Sciatic nerve (tissue), 2 donors: Measurements from ENCODE around the gene CDH19. TPM values are rescaled to one million over a fixed set of nuclear protein-coding genes. Genes with fewer than 3 reads are reported as not detected.
A peak's percentile ranks its signal among the peaks of the same experiment; 100 is the strongest.

Experiments used
- ATAC-seq: fragments of 200-7000 bp; cut with Tn5 transposase; one replicate; pipeline ENCODE4 v1.9.1; 2020; ENCODE audit warnings: mild to moderate bottlenecking, moderate library complexity
- DNase-seq: peaks from one replicate; pipeline ENCODE4 v3.0.0-alpha.2; 2020; ENCODE audit warnings: low spot score
- intact Hi-C: fragments of 100-400 bp; cut with DNase I; formaldehyde crosslinking; loops from one replicate; pipeline ENCODE4 v1.14.2; 2022
- total RNA-seq: library from RNA; stranded (reverse); fragmentation: NEBNext Ultra II Directional; extraction: Animal tissue kit (Norgen Biotek cat#: 25700); gene quantifications from one replicate; pipeline ENCODE4 v1.2.1, GENCODE V29; 2021
- donor health status: DM: no; HTN: no; CAD: no.
- donor health status: DM: no; HTN: no; CAD: no.

Gene CDH19, protein sequence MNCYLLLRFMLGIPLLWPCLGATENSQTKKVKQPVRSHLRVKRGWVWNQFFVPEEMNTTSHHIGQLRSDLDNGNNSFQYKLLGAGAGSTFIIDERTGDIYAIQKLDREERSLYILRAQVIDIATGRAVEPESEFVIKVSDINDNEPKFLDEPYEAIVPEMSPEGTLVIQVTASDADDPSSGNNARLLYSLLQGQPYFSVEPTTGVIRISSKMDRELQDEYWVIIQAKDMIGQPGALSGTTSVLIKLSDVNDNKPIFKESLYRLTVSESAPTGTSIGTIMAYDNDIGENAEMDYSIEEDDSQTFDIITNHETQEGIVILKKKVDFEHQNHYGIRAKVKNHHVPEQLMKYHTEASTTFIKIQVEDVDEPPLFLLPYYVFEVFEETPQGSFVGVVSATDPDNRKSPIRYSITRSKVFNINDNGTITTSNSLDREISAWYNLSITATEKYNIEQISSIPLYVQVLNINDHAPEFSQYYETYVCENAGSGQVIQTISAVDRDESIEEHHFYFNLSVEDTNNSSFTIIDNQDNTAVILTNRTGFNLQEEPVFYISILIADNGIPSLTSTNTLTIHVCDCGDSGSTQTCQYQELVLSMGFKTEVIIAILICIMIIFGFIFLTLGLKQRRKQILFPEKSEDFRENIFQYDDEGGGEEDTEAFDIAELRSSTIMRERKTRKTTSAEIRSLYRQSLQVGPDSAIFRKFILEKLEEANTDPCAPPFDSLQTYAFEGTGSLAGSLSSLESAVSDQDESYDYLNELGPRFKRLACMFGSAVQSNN
- total RNA-seq = 160 TPM

GRCh38 chr18:66603941-66604627 is at the start of gene CDH19:
Gene CDH19 (minus strand): TSS chr18:66604090. CDS start chr18:66572204, 31,886 bp downstream.
- peak; percentile 54 for DNase-seq
- ATAC-seq = peak; percentile 97
- intact Hi-C loops = no loop called here

- intact Hi-C loops = no loop called here
- ATAC-seq (no peak), DNase-seq (no peak)
Observed at GRCh38 chr18:66647671-66648070, 43.8 kb upstream of the CDH19 start.

DNA sequence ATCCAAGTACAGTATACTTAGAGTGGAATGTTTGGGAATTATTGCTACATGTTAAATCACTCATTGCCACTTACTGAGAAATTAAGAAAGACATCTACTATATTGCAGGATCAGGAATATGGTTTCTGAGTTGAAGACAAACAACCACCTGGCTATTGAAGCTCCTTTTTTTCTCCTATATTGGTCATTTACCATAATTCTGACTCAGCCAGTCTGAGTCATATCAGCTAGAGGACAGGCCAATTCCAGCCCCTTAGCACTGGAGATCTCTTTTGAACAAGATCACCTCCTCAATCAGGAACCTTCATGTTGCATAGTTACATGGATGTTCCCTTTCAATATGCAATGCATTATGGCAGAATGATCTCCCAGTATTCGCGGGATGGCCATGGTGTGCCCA is 42.7 kb upstream of the CDH19 start:
- intact Hi-C loops = no loop called here
- no peak for DNase-seq
- no peak for ATAC-seq

- DNase-seq = no peak
- intact Hi-C loops = no loop called here
- no peak for ATAC-seq
Observed at GRCh38 chr18:66645983-66646382, 42.1 kb upstream of the CDH19 start.

- intact Hi-C loops = no loop called here
- ATAC-seq (no peak), DNase-seq (no peak)
Observed at GRCh38 chr18:66641056-66641455, 37.2 kb upstream of the CDH19 start.

DNA sequence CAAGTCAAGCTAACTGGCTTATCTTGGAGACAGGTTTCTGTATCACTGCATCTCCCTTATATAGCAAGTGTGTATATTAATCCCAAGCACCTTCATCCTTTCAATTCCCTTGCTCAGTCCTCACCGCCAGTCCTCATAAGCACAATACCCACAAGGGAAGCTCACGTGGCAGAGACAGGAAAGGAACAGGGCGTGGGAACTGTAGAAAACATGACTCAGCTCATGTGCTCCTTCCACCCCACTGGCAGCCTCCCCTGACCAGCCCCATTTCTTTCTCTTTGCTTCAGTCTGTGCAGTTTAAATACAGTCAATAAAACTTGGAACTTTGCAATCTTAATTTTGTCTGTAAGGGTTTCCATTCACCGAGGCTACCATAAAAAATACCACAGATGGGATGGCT is 36.5 kb upstream of the CDH19 start:
- ATAC-seq (peak; percentile 65), DNase-seq (no peak)
- intact Hi-C loops = no loop called here

DNA sequence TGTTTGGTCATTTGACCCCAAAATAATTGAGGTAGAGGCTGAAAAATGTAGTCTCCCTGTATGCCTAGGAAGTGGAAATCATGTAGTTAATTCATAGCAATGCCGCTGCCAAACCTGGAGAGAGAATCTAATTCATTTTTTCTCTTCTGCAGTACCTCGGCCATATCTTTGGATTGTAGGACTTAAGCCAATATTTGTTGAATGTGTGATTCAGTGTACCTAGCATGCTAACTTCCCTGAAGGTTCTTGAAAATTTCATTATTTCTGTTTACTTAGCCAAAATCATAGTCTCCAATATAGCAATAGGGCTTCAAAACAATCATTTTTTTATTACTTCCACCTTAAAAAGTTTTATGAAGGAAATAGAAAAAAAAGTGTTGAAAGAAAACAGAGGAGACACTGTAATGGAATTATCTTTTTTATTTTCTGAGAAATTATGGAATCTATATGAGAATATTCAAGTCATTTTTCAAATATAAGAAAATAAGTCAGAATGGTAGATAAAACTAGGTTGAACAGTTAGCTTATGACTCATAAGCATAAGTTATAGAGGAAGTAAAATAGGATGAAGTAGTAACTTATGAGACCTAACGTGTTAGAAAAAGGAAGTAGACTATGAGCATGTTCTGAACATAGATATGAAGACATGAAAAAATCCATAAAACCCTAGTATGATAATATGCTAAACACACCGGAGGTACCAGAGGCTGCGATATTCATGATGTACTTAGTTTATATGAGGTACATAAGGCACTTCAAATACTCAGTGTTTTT is 35.2 kb upstream of the CDH19 start:
- intact Hi-C loops = no loop called here
- DNase-seq (no peak), ATAC-seq (no peak)

DNA sequence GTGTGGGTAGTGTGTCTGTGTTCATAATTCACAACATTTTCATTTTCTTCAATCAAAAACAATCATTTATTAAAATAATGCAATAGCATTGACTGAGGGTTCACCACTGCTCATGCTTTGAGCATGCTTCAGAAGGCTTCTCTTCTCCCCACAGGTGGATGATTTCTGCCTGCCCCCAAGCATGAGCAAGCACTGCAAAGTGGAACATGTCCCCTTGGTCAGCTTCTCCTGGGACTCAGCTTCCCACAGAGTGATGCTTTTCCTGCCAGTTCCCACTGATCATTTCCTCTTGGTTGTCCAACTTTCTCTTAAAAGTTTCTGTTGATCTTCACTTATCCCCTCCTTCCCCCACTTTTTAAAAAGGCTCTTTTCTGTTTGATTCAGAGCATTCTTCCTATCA is 31.5 kb upstream of the CDH19 start:
- intact Hi-C loops = no loop called here

GRCh38 chr18:66632756-66633155 is 28.9 kb upstream of the CDH19 start:
- intact Hi-C loops = no loop called here
- DNase-seq = no peak

More for the DNA sequence above, 31.5 kb upstream of the CDH19 start:
- ATAC-seq = no peak
- DNase-seq = no peak

GRCh38 chr18:66630831-66631230 is 26.9 kb upstream of the CDH19 start:
- intact Hi-C loops = no loop called here
- DNase-seq (no peak), ATAC-seq (no peak)

More at GRCh38 chr18:66632756-66633155, 28.9 kb upstream of the CDH19 start:
- ATAC-seq = no peak

DNA sequence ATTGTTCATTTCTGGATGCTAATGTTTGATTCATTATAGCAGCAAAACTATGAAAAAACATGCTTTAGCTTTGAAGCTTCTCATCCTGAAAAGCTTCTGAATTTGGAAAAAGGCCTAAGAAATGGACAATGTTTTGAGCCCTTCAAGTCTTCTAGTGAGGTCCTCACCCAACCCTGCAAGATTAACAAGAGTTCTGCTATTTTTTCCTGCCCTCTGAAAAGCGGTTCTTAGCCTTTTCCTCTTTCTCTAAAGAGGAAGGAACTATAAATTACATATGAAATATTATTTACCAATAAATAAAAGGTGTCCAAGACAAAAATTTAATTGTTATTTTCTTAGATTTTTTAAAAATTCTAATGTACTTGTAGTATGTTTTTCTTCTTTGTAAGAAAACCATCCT is 19.9 kb upstream of the CDH19 start:
- DNase-seq = no peak
- intact Hi-C loops = no loop called here
- no peak for ATAC-seq

GRCh38 chr18:66621816-66622576 is 18.1 kb upstream of the CDH19 start:
- DNase-seq = no peak
- intact Hi-C loops = no loop called here
- ATAC-seq = no peak

DNA sequence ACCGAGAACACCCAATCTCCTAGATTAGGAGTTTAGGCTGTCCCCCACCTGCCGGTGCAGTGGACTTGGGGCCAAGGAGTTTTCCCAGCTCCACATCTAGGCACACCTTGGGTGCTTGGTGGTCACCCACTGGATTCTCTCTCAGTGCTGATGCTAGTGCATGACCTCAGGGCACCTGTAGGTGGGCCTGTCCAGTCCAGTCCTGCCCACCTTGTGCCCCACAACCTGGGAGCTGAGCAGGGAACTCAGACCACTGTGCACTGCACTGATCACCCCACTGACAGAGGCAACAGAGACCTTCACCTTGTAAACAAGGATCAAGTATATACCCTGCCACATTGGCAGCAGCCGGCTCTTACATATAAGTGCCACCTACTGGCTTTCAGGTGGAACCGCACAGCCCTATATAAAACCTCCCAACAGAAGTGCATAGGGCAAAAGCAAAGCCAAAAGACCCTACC is 12.7 kb upstream of the CDH19 start:
- intact Hi-C loops = no loop called here
- peak; percentile 49 for ATAC-seq
- no peak for DNase-seq

GRCh38 chr18:66615176-66615575 is 11.3 kb upstream of the CDH19 start:
- intact Hi-C loops = no loop called here
- DNase-seq (no peak), ATAC-seq (no peak)

- DNase-seq = no peak
- intact Hi-C loops = no loop called here
- no peak for ATAC-seq
Observed at GRCh38 chr18:66607632-66608031, 3.7 kb upstream of the CDH19 start.

GRCh38 chr18:66601649-66602048 is 2.2 kb downstream of the CDH19 start:
- intact Hi-C loops = no loop called here
- DNase-seq (no peak), ATAC-seq (no peak)

GRCh38 chr18:66599190-66599589 is 4.7 kb downstream of the CDH19 start:
- peak; percentile 33 for ATAC-seq
- intact Hi-C loops = no loop called here

DNA sequence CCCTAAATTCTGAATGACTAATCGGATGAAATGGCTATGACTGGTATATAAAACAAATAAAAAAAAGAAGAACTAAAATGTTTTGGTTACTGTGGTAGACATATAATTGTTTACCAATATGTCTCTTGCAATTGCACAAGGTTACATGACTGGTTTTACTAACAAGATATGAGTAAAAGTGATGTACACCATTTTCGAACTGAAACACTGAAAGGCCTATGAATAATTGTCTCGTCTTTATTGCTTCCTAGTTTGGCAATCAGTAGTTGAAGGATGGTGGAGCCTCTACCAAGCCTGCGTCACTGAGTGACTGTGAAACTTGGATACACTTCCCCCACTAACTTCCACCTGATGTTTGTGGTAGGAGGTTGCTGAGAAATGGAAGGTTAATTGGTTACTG is 16.5 kb downstream of the CDH19 start:
- intact Hi-C loops = no loop called here
- no peak for DNase-seq
- ATAC-seq = no peak

More at GRCh38 chr18:66599190-66599589, 4.7 kb downstream of the CDH19 start:
- no peak for DNase-seq
